Upper lobe of left lung (tissue), 6 donors: ENCODE measurements around the gene GLRA1. TPM values are rescaled to one million over a fixed set of nuclear protein-coding genes. Genes with fewer than 3 reads are reported as not detected.

Experiments
- ATAC-seq, 2 donors: fragments of 200-7000 bp; cut with Tn5 transposase; one replicate each; pipeline ENCODE4 v1.9.1; 2022; ENCODE audit warnings: mild to moderate bottlenecking in 2 of 2, moderate library complexity in 2 of 2; ENCODE audit not compliant: low FRiP score in 2 of 2
- DNase-seq, 2 donors: peaks; one replicate each; pipeline ENCODE4 v3.0.0-alpha.2; 2019 to 2020
- H3K27ac ChIP-seq, 4 donors: fragments of 200-600 bp; sonication (generic); one replicate each; pipeline ENCODE4 v1.5.1; 2016 to 2019
- H3K27me3 ChIP-seq, 4 donors: fragments of 200-600 bp; sonication (generic); one replicate each; pipeline ENCODE4 v1.5.1; 2017 to 2019
- H3K36me3 ChIP-seq, 4 donors: fragments of 200-600 bp; sonication (generic); one replicate each; pipeline ENCODE4 v1.5.1; 2016 to 2019
- H3K4me1 ChIP-seq, 4 donors: fragments of 200-600 bp; sonication (generic); one replicate each; pipeline ENCODE4 v1.5.1; 2018 to 2019
- H3K4me3 ChIP-seq, 4 donors: fragments of 200-600 bp; sonication (generic); one replicate each; pipeline ENCODE4 v1.5.1; 2017 to 2019; ENCODE audit warnings: mild to moderate bottlenecking in 2 of 4, moderate library complexity in 1 of 4
- H3K9me3 ChIP-seq, 4 donors: fragments of 200-600 bp; sonication (generic); one replicate each; pipeline ENCODE4 v1.5.1; 2018 to 2019
- EP300 ChIP-seq, 4 donors: sonication (generic); formaldehyde crosslinking; IDR thresholded peaks; one replicate each; pipeline ENCODE4 v1.5.1; 2017; ENCODE audit warnings: antibody characterized with exemption in 4 of 4, control low read depth in 2 of 4
- POLR2A ChIP-seq, 4 donors: fragments of 450-650 bp; IDR thresholded peaks; one replicate each; pipeline ENCODE4 v1.5.1; 2016 to 2017; ENCODE audit warnings: antibody characterized with exemption in 4 of 4, mild to moderate bottlenecking in 2 of 4
- POLR2AphosphoS5 ChIP-seq, 2 donors: sonication (generic); formaldehyde crosslinking; IDR thresholded peaks; one replicate each; pipeline ENCODE4 v1.5.1; 2017; ENCODE audit warnings: antibody characterized with exemption in 2 of 2
- WGBS, 2 donors: methylation state at CpG; one replicate each; pipeline ENCODE4 v1.1.5; 2017 to 2018; 5-methylcytosine and 5-hydroxymethylcytosine counted together
- total RNA-seq, 6 donors: library from RNA; depleted of rRNA in 4 of 6; stranded (reverse); fragments of >200 nt in 4 of 6; gene quantifications; one replicate each; pipeline versions ENCODE4 v1.1.0 to v1.2.1, GENCODE V29; 2016 to 2021
- TF ChIP-seq, protein P1 (sequence below), 6 experiments: fragments of 450-650 bp in 4 of 6; fragments of 200-600 bp in 2 of 6; sonication (generic) in 2 of 6; IDR thresholded peaks; one replicate each; pipeline ENCODE4 v1.5.1; 2016 to 2019; ENCODE audit warnings: antibody characterized with exemption in 6 of 6
- donor health status: DM: no; HTN: no; CAD: no; lungs with moderate emphysema.
- donor health status: DM: no; HTN: yes; CAD: no; lungs with severe emphysema.

The GLRA1 gene
- total RNA-seq, 6 donors from 2014 or later, result not detected

DNA sequence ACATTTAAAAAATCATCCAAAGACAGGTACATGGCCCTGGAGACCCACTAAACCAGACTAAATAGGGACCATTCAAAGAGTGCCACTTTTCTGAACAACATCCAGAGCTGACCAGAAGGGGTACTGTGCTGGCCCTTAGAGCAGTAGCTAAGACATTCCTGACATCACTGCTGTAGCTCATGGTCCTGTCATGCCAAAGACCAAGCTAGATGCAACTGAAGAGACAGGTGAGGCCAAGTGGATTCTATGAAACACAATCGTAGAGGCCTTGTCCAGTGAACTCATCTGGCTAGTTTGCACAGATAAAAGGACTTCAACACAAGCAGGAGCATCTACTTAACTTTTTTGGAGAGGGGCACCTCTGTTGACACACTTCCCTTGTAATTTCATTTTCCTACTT is 109.6 kb downstream of the GLRA1 start:
- ATAC-seq, result no peak
- no peak for TF ChIP-seq POLR2A (IDR thresholded peaks at IDR 0.05)
- no peak for DNase-seq
- 71 to 100% methylated on average over 1 of the region's 1 CpG for WGBS, 2 donors
- H3K9me3 ChIP-seq, result no peaks in the 10 kb centered on the region
- H3K4me3 ChIP-seq, result no peak overlapping the region
- H3K27ac ChIP-seq, result no peak overlapping the region
- peaks cover 0 to 41% (median 8%) of the 10 kb centered on the region in 4 donors for H3K36me3 ChIP-seq
- no peaks in the 10 kb centered on the region for H3K4me1 ChIP-seq
- no peaks in the 10 kb centered on the region for H3K27me3 ChIP-seq

DNA sequence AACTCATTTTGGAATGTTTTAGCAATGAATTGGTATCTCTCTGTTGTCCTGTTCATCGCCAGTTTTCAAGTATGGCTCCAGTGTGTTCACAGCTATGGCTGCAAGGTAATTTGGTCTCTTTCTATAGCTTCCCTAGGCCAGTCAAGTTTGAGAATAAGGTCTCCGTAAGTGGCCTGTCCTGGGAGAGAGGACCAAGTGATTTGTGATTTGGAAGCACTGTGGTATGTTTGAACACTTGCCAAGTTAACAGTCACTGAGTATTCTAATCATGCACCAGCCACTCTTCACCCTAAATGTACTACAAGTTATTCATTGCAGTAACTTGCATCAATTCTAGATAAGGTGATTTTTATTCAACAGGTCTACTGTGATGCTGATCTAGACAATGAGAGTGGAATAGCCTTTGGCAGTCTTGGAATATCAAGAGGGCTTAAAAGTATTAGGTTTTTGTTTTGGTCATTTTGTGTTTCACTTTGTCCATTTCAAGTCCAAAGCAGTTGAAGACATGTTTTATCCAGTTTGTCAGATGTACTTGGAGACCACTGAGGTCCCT is 111.8 kb downstream of the GLRA1 start:
- no peaks in the 10 kb centered on the region for H3K27me3 ChIP-seq
- no peak for TF ChIP-seq POLR2A (IDR thresholded peaks at IDR 0.05)
- TF ChIP-seq, protein P1, sequence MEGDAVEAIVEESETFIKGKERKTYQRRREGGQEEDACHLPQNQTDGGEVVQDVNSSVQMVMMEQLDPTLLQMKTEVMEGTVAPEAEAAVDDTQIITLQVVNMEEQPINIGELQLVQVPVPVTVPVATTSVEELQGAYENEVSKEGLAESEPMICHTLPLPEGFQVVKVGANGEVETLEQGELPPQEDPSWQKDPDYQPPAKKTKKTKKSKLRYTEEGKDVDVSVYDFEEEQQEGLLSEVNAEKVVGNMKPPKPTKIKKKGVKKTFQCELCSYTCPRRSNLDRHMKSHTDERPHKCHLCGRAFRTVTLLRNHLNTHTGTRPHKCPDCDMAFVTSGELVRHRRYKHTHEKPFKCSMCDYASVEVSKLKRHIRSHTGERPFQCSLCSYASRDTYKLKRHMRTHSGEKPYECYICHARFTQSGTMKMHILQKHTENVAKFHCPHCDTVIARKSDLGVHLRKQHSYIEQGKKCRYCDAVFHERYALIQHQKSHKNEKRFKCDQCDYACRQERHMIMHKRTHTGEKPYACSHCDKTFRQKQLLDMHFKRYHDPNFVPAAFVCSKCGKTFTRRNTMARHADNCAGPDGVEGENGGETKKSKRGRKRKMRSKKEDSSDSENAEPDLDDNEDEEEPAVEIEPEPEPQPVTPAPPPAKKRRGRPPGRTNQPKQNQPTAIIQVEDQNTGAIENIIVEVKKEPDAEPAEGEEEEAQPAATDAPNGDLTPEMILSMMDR (IDR thresholded peaks at IDR 0.05), result no peak
- TF ChIP-seq POLR2AphosphoS5 (IDR thresholded peaks at IDR 0.05), result no peak
- TF ChIP-seq EP300 (IDR thresholded peaks at IDR 0.05), result no peak
- peaks cover 0 to 57% (median 10%) of the 10 kb centered on the region in 4 donors for H3K36me3 ChIP-seq
- peaks cover 0 to 7% (median 0%) of the 10 kb centered on the region in 4 donors for H3K4me1 ChIP-seq
- no peak overlapping the region for H3K4me3 ChIP-seq
- WGBS, 2 donors, result 83 to 93% methylated on average over 2 of the region's 2 CpGs
- ATAC-seq, result no peak
- no peak overlapping the region for H3K27ac ChIP-seq
- DNase-seq, result no peak
- no peaks in the 10 kb centered on the region for H3K9me3 ChIP-seq

DNA sequence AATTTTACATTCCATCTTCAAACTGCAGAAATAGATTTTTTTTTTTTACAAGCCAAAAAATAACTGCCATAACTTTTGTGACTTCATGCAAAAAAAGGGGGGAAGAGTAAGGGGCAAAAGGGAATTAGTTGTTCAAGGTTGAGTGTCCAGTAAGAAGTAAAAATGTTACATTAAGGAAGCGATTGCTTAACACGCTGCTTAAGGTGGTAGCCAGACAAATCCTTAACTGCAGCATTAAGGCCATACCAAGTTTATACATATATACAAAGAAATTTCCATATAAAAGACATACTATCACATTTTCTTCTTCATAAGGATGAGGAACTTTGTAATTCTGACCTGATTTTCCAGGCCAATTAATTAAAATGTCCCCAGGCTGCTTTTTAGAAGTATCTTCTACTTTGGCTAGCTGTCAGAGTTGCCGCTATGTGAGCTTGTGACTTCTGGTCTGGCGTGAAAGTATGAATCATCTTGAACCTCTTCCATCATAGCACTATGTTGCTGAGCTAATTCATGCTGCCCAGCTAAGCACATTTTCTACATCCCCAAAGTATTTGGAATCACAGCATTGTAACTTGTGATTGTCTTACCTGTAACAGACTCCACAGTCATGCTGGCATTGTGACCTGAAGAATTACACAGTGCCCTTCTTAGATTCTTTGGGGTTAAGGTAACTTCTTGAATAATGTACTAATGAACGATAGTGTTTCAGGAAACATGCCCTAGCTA is 112.9 kb downstream of the GLRA1 start:
- WGBS, 2 donors, result 88 to 93% methylated on average over 5 of the region's 5 CpGs
- H3K4me3 ChIP-seq, result no peak overlapping the region
- TF ChIP-seq, protein P1 (IDR thresholded peaks at IDR 0.05), result no peak
- no peak for TF ChIP-seq POLR2AphosphoS5 (IDR thresholded peaks at IDR 0.05)
- TF ChIP-seq EP300 (IDR thresholded peaks at IDR 0.05), result no peak
- TF ChIP-seq POLR2A (IDR thresholded peaks at IDR 0.05), result no peak
- H3K4me1 ChIP-seq, result peaks cover 0 to 8% (median 0%) of the 10 kb centered on the region in 4 donors
- ATAC-seq (peak in 1 of 2 donors; percentile 84), DNase-seq (no peak)
- no peaks in the 10 kb centered on the region for H3K9me3 ChIP-seq
- H3K27me3 ChIP-seq, result no peaks in the 10 kb centered on the region
- no peak overlapping the region for H3K27ac ChIP-seq
- peaks cover 0 to 58% (median 10%) of the 10 kb centered on the region in 4 donors for H3K36me3 ChIP-seq

DNA sequence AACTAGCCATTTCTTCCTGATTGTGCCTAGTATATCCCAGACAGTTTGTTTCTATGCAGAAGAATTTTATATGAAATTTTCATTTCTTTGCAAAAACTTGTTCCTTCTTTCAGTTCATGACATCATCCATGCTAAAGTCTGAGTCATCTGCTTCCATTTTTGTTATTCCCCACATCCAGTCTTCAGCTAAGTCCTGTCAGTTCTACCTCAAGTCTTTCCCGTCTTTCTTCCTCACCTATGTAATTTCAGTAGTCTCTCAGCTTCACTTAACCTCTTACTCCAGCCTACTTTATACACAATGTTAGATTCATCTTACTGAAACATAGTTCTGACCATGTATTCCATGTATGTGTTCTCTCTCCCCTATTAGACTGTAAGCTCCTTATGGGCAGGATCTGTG is 113.8 kb downstream of the GLRA1 start:
- H3K9me3 ChIP-seq, result no peaks in the 10 kb centered on the region
- no peaks in the 10 kb centered on the region for H3K27me3 ChIP-seq
- no peak for TF ChIP-seq POLR2A (IDR thresholded peaks at IDR 0.05)
- no peak for TF ChIP-seq POLR2AphosphoS5 (IDR thresholded peaks at IDR 0.05)
- H3K4me3 ChIP-seq, result no peak overlapping the region
- H3K27ac ChIP-seq, result no peak overlapping the region
- DNase-seq (no peak), ATAC-seq (no peak)
- peaks cover 0 to 64% (median 10%) of the 10 kb centered on the region in 4 donors for H3K36me3 ChIP-seq
- H3K4me1 ChIP-seq, result peaks cover 0 to 8% (median 0%) of the 10 kb centered on the region in 4 donors
- 92 to 96% methylated on average over 1 of the region's 1 CpG for WGBS, 2 donors

DNA sequence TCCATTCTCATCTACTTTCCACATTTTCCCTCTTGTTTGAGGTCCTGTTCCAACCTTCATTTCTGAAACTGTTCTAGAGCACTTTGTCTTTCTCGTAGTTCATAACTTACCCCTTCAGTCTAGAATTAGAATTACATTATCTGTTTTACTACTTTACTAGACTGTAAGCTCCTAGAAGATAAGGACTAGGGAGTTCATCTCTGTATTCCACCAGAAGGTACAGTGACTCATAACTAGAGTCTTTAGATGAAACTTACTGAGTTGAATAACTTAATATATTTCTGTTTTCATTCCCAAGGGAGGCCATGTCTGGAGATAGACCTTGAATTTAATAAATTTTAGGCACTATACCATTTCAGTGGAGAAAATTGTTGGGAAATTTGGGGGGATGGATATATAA is 114.2 kb downstream of the GLRA1 start:
- H3K27me3 ChIP-seq, result no peaks in the 10 kb centered on the region
- 43 to 56% methylated on average over 1 of the region's 1 CpG for WGBS, 2 donors
- no peak overlapping the region for H3K4me3 ChIP-seq
- no peak for DNase-seq
- peaks cover 0 to 68% (median 10%) of the 10 kb centered on the region in 4 donors for H3K36me3 ChIP-seq
- ATAC-seq, result no peak
- TF ChIP-seq EP300 (IDR thresholded peaks at IDR 0.05) (no peak), POLR2A (IDR thresholded peaks at IDR 0.05) (no peak), POLR2AphosphoS5 (IDR thresholded peaks at IDR 0.05) (no peak)
- TF ChIP-seq, protein P1 (IDR thresholded peaks at IDR 0.05), result no peak
- H3K27ac ChIP-seq, result no peak overlapping the region
- H3K4me1 ChIP-seq, result peaks cover 0 to 12% (median 3%) of the 10 kb centered on the region in 4 donors
- no peaks in the 10 kb centered on the region for H3K9me3 ChIP-seq
